Stimulated activated effector memory CD8-positive, alpha-beta T cell treated with anti-CD3 and anti-CD28 coated beads, Interleukin-12 subunit alpha, Interleukin-12 subunit beta, amount 100 ng/mL, for 72 hours (primary cell): ENCODE measurements around the gene PCDHGA10.
A peak's percentile ranks its signal among the peaks of the same experiment; 100 is the strongest.
"Not testable (repeated sequence)": the region's sequence is repeated elsewhere in the genome, so short reads cannot be mapped to it uniquely, and the experiment has no call there.

Source experiments
- ATAC-seq: fragments of 150-1000 bp; cut with Tn5 transposase; 2 replicates; pipeline ENCODE4 v1.10.0; 2021
- DNase-seq, 2 donors: peaks; one replicate each; pipeline ENCODE4 v3.0.0; 2021 to 2022; ENCODE audit warnings: low spot score in 2 of 2
- H3K27ac Mint-ChIP-seq: one replicate; pipeline ENCODE4 v1.8.0; 2022; ENCODE audit warnings: mild to moderate bottlenecking, mixed read lengths
- H3K36me3 Mint-ChIP-seq: one replicate; pipeline ENCODE4 v1.8.0; 2022; ENCODE audit warnings: mild to moderate bottlenecking, mixed read lengths
- H3K4me1 Mint-ChIP-seq: one replicate; pipeline ENCODE4 v1.8.0; 2022; ENCODE audit warnings: mixed read lengths
- H3K4me3 Mint-ChIP-seq: one replicate; pipeline ENCODE4 v1.8.0; 2022; ENCODE audit warnings: mild to moderate bottlenecking, mixed read lengths
- H3K9me3 Mint-ChIP-seq: one replicate; pipeline ENCODE4 v1.8.0; 2022; ENCODE audit warnings: mixed read lengths

The PCDHGA10 gene

GRCh38 chr5:141412854-141413539 is at the start of gene PCDHGA10:
Gene PCDHGA10 (plus strand): TSS chr5:141412987. CDS start chr5:141413176, 189 bp downstream.
- DNase-seq = peak in 1 of 2 donors; percentile 67
- ATAC-seq = peak; percentile 83
- Mint-ChIP-seq H3K27ac (no peak within 1 kb of the TSS), H3K4me1 (peaks cover 24% of the 10 kb centered on the region), H3K4me3 (peak within 1 kb of the TSS; percentile 79), H3K36me3 (no peaks in the 10 kb centered on the region), H3K9me3 (peaks cover 10% of the 10 kb centered on the region)

- Mint-ChIP-seq H3K27ac (no peak within 1 kb of the TSS), H3K4me3 (no peak within 1 kb of the TSS), H3K4me1 (peaks cover 6% of the 10 kb centered on the region), H3K9me3 (peaks cover 17% of the 10 kb centered on the region), H3K36me3 (no peaks in the 10 kb centered on the region)
- no peak for DNase-seq
- no peak for ATAC-seq
Measured at GRCh38 chr5:141363952-141364660, 48.7 kb upstream of the PCDHGA10 start, which contains the start of gene PCDHGA5. Gene PCDHGA5 (plus strand): TSS chr5:141364162. CDS start chr5:141364331, 169 bp downstream.

GRCh38 chr5:141366016-141366896 is 46.5 kb upstream of the PCDHGA10 start:
- Mint-ChIP-seq H3K9me3 (peaks cover 17% of the 10 kb centered on the region), H3K4me1 (peaks cover 6% of the 10 kb centered on the region), H3K4me3 (no peak overlapping the region), H3K36me3 (no peaks in the 10 kb centered on the region), H3K27ac (no peak overlapping the region)
- ATAC-seq (no peak), DNase-seq (no peak)

GRCh38 chr5:141369994-141370848 is 42.6 kb upstream of the PCDHGA10 start, which contains the start of gene PCDHGB3:
Gene PCDHGB3 (plus strand): TSS chr5:141370242. CDS start chr5:141370395, 153 bp downstream.
- Mint-ChIP-seq H3K27ac (no peak within 1 kb of the TSS), H3K9me3 (peaks cover 17% of the 10 kb centered on the region), H3K36me3 (no peaks in the 10 kb centered on the region)

GRCh38 chr5:141371572-141372475 is 41.0 kb upstream of the PCDHGA10 start:
- Mint-ChIP-seq H3K27ac (no peak overlapping the region), H3K9me3 (peaks cover 11% of the 10 kb centered on the region), H3K4me1 (peaks cover 6% of the 10 kb centered on the region), H3K36me3 (no peaks in the 10 kb centered on the region), H3K4me3 (no peak overlapping the region)
- DNase-seq = no peak
- ATAC-seq = no peak

More at GRCh38 chr5:141369994-141370848, 42.6 kb upstream of the PCDHGA10 start, which contains the start of gene PCDHGB3:
- peak within 1 kb of the TSS; percentile 77 for H3K4me3 Mint-ChIP-seq
- no peak for DNase-seq
- ATAC-seq = peak; percentile 68
- peaks cover 6% of the 10 kb centered on the region for H3K4me1 Mint-ChIP-seq

- H3K27ac Mint-ChIP-seq = no peak within 1 kb of the TSS
- no peak for ATAC-seq
Measured at GRCh38 chr5:141373673-141374317, 39.0 kb upstream of the PCDHGA10 start, which contains the start of gene PCDHGA6. Gene PCDHGA6 (plus strand): TSS chr5:141373891. CDS start chr5:141374084, 193 bp downstream.

GRCh38 chr5:141374627-141375026 is 38.2 kb upstream of the PCDHGA10 start:
- no peak for ATAC-seq

More at GRCh38 chr5:141373673-141374317, 39.0 kb upstream of the PCDHGA10 start, which contains the start of gene PCDHGA6:
- Mint-ChIP-seq H3K36me3 (no peaks in the 10 kb centered on the region), H3K4me3 (peak within 1 kb of the TSS; percentile 20), H3K9me3 (peaks cover 11% of the 10 kb centered on the region), H3K4me1 (peaks cover 6% of the 10 kb centered on the region)
- DNase-seq = no peak

GRCh38 chr5:141375444-141376155 is 37.2 kb upstream of the PCDHGA10 start:
- ATAC-seq, DNase-seq, H3K9me3 Mint-ChIP-seq, H3K27ac Mint-ChIP-seq, H3K36me3 Mint-ChIP-seq, H3K4me3 Mint-ChIP-seq, H3K4me1 Mint-ChIP-seq: not testable (repeated sequence)

More at GRCh38 chr5:141374627-141375026, 38.2 kb upstream of the PCDHGA10 start:
- H3K4me1 Mint-ChIP-seq = peaks cover 6% of the 10 kb centered on the region
- peaks cover 9% of the 10 kb centered on the region for H3K9me3 Mint-ChIP-seq
- H3K36me3 Mint-ChIP-seq = no peaks in the 10 kb centered on the region
- H3K4me3 Mint-ChIP-seq = no peak overlapping the region
- no peak for DNase-seq
- H3K27ac Mint-ChIP-seq = no peak overlapping the region

- Mint-ChIP-seq H3K9me3 (peaks cover 3% of the 10 kb centered on the region), H3K4me1 (no peaks in the 10 kb centered on the region), H3K4me3 (peak within 1 kb of the TSS; percentile 36), H3K36me3 (peaks cover 6% of the 10 kb centered on the region), H3K27ac (no peak within 1 kb of the TSS)
- no peak for ATAC-seq
- no peak for DNase-seq
Measured at GRCh38 chr5:141382469-141383294, 30.1 kb upstream of the PCDHGA10 start, which contains the start of gene PCDHGA7. Gene PCDHGA7 (plus strand): TSS chr5:141382742. CDS start chr5:141382900, 158 bp downstream.

- no peaks in the 10 kb centered on the region for H3K4me1 Mint-ChIP-seq
- H3K4me3 Mint-ChIP-seq = no peak overlapping the region
- H3K27ac Mint-ChIP-seq = no peak overlapping the region
- no peak for DNase-seq
- ATAC-seq = no peak
- peaks cover 6% of the 10 kb centered on the region for H3K36me3 Mint-ChIP-seq
- H3K9me3 Mint-ChIP-seq = peaks cover 3% of the 10 kb centered on the region
Measured at GRCh38 chr5:141383345-141383744, 29.4 kb upstream of the PCDHGA10 start.

- Mint-ChIP-seq H3K4me1 (no peaks in the 10 kb centered on the region), H3K27ac (no peak overlapping the region), H3K4me3 (no peak overlapping the region), H3K36me3 (peaks cover 6% of the 10 kb centered on the region), H3K9me3 (peaks cover 8% of the 10 kb centered on the region)
- DNase-seq = no peak
- ATAC-seq = no peak
Measured at GRCh38 chr5:141384471-141385267, 28.1 kb upstream of the PCDHGA10 start.
